Kidney (tissue), 14 donors: ENCODE data around the gene CRYAB. TPM values are rescaled to one million over a fixed set of nuclear protein-coding genes. Genes with fewer than 3 reads are reported as not detected.
A peak's percentile ranks its signal among the peaks of the same experiment; 100 is the strongest.

Experiments used
- DNase-seq, 5 donors: peaks; one replicate each; pipeline ENCODE4 v3.0.0-alpha.2; 2013 to 2020
- FAIRE-seq: peaks from 2 replicates; lab custom pipeline; 2012; peaks lifted over from hg19 to GRCh38; lab: Jason Lieb, UNC
- H3K27ac ChIP-seq, 2 donors: one replicate each; pipeline ENCODE4 v1.7.0; 2013; ENCODE audit warnings: low read depth in 2 of 2, low read length in 2 of 2, inconsistent platforms in 1 of 2
- H3K27me3 ChIP-seq: one replicate; pipeline ENCODE4 v1.7.1; 2013; ENCODE audit warnings: low read length, inconsistent platforms; ENCODE audit not compliant: control insufficient read depth, insufficient read depth
- H3K36me3 ChIP-seq, 3 donors: one replicate each; pipeline versions ENCODE4 v1.7.0 to v1.7.1; 2013; ENCODE audit warnings: low read length in 3 of 3, control low read depth in 1 of 3, inconsistent platforms in 1 of 3; ENCODE audit not compliant: insufficient read depth in 3 of 3, control insufficient read depth in 2 of 3
- H3K4me1 ChIP-seq, 3 donors: one replicate each; pipeline versions ENCODE4 v1.7.0 to v1.7.1; 2013; ENCODE audit warnings: low read length in 3 of 3, inconsistent platforms in 1 of 3, low read depth in 1 of 3; ENCODE audit not compliant: control insufficient read depth in 2 of 3, insufficient read depth in 2 of 3
- H3K4me3 ChIP-seq, 3 donors: one replicate each; pipeline versions ENCODE4 v1.7.0 to v1.8.1; 2013; ENCODE audit warnings: low read length in 3 of 3, control low read depth in 1 of 3, inconsistent platforms in 1 of 3
- H3K9ac ChIP-seq, 3 donors: one replicate each; pipeline versions ENCODE4 v1.7.0 to v1.7.1; 2013; ENCODE audit warnings: low read length in 3 of 3, control low read depth in 1 of 3, inconsistent platforms in 1 of 3
- H3K9me3 ChIP-seq, 3 donors: one replicate each; pipeline versions ENCODE4 v1.7.0 to v1.7.1; 2013; ENCODE audit warnings: low read length in 3 of 3, control low read depth in 1 of 3, inconsistent platforms in 1 of 3; ENCODE audit not compliant: control insufficient read depth in 2 of 3, insufficient read depth in 1 of 3
- CTCF ChIP-seq: IDR thresholded peaks from 3 replicates; pipeline ENCODE4 v1.5.1; 2012; ENCODE audit warnings: mild to moderate bottlenecking, moderate library complexity, borderline replicate concordance; ENCODE audit not compliant: insufficient read depth; ENCODE audit errors: extremely low read depth
- intact Hi-C: fragments of 100-400 bp; cut with DNase I; formaldehyde crosslinking; loops from one replicate; pipeline ENCODE4 v1.11.1; 2022
- polyA plus RNA-seq: library from polyadenylated mRNA; stranded (reverse); fragments of 350-450 nt; fragmentation: Illumina TruSeq; extraction: RNeasy Lipid Tissue Mini Kit (QIAGEN cat#74804); gene quantifications from one replicate; pipeline ENCODE4 v1.2.3, GENCODE V29; 2014; ENCODE audit warnings: low read depth, low replicate concordance; ENCODE audit not compliant: insufficient read depth
- total RNA-seq: library from RNA; stranded (reverse); fragmentation: NEBNext Ultra II Directional; extraction: Animal tissue kit (Norgen Biotek cat#: 25700); gene quantifications from one replicate; pipeline ENCODE4 v1.2.1, GENCODE V29; 2021
- donor health status: control.
- donor health status: control.
- donor health status: control.
- donor health status: control.
- donor health status: control.
- donor health status: DM: yes; HTN: yes; CAD: no.
- donor health status: Normal renal cell carcinoma (clear cell type).

CRYAB gene
- total and polyA plus RNA-seq, 2 donors from 2014 or later: 1,312 to 1,857 TPM

- DNase-seq (peak in 3 of 5 donors; percentile 49 to 80 (median 66)), FAIRE-seq (no peak)
- Histone ChIP-seq H3K27me3 (no peaks in the 10 kb centered on the region), H3K9ac (peak overlapping the region; percentile 0 to 64 (median 4)), H3K36me3 (no peaks in the 10 kb centered on the region), H3K9me3 (no peaks in the 10 kb centered on the region), H3K4me1 (peaks cover 0 to 20% (median 17%) of the 10 kb centered on the region in 3 donors), H3K4me3 (peak overlapping the region; percentile 18 to 59 (median 44)), H3K27ac (peak overlapping the region; percentile 86 to 90)
- intact Hi-C loops: no loop called here
- no peak for TF ChIP-seq CTCF
Measured at GRCh38 chr11:111913031-111913861, 1.7 kb upstream of the CRYAB start.

DNA sequence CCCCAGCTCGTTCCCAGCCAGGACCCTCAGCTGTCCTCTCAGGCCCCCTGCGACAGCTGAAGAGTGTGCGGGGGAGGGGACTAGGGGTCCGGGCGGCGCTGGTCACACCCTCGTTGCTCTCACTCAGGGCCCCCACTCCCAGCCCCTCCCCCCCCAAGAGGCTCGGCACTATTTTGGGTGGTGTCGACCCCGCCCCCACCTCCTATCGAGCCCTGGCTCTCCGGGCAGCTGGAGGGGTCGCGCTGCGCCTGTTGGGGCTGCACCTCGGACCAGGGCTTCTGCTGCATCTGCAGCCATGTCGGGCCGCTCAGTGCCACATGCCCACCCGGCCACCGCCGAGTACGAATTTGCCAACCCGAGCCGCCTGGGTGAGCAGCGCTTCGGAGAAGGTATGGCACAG lies 965 bp upstream of the CRYAB start, which contains the start of gene HSPB2:
Gene HSPB2, plus strand, starts transcription at position 200 of the 400 bp plus-strand sequence. Its CDS starts 96 bp downstream, at position 296.
- Histone ChIP-seq H3K9ac (peak within 1 kb of the TSS; percentile 4 to 77 (median 59)), H3K4me3 (peak within 1 kb of the TSS; percentile 44 to 59 (median 56)), H3K4me1 (peaks cover 0 to 20% (median 13%) of the 10 kb centered on the region in 3 donors), H3K27ac (peak within 1 kb of the TSS; percentile 90 to 91), H3K36me3 (no peaks in the 10 kb centered on the region), H3K27me3 (no peaks in the 10 kb centered on the region), H3K9me3 (no peaks in the 10 kb centered on the region)
- FAIRE-seq (no peak), DNase-seq (peak in 4 of 5 donors; percentile 32 to 78 (median 64))
- intact Hi-C loops: no loop called here
- no peak for TF ChIP-seq CTCF

DNA sequence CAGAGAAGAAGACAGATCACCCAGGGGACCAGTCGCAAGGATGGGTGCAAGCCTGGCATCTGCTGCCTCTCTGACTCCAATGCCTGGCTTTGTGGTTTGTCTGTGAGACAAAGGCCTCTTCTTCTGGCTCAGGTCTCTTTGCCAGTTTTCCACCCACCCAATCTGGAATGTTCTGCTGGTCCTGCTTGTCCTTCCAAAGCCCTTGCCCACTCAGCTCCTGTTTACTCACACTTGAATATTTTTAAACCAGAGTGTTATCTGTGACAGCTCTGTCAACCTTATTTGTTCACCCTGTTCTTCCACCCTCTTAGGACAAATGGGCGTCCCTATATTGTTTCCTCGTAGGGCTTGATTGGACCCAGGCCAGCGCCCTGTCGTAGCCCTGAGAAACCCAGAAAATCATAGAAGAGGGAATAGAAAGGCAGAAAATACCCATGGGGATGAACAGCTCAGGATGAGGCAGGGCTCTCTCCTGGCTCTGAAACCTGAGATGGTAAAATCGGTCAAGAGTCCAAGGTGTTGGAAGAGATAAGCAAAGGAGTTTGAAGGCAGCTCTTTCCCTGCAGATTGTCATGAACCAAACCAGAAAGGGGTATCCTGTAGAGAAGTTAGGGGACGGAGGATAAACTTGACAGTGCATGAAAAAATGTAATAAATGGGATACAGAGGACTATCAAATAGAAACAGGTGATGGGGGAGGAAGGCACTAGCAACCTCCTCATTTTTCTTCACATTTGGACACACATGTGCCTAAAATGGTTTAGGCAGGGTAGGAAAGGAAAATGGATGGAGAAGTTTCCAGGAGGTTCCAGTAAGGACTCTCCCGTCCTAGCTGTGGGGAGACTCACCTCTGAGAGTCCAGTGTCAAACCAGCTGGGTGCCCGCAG lies 651 bp downstream of the CRYAB start:
- H3K9ac ChIP-seq: peak overlapping the region in 2 of 3 donors; percentile 76 to 77
- TF ChIP-seq CTCF: no peak
- no peak for FAIRE-seq

More for the DNA sequence above, 651 bp downstream of the CRYAB start:
- DNase-seq: no peak
- Histone ChIP-seq H3K36me3 (no peaks in the 10 kb centered on the region), H3K4me1 (peaks cover 0 to 20% (median 10%) of the 10 kb centered on the region in 3 donors), H3K27me3 (no peaks in the 10 kb centered on the region), H3K27ac (peak overlapping the region; percentile 90 to 91), H3K4me3 (peak overlapping the region in 2 of 3 donors; percentile 38 to 59), H3K9me3 (no peaks in the 10 kb centered on the region)
- intact Hi-C loops: no loop called here
